HL-60 (cell line): ENCODE results near the gene HPCAL1.

Source experiments
- DNase-seq, 2 experiments: peaks; one replicate each; pipeline ENCODE4 v3.0.0-alpha.2; 2010 to 2020; ENCODE audit warnings: low read depth in 1 of 2, low spot score in 1 of 2
- H3K27ac ChIP-seq: fragments of 250-450 bp; sonication (Bioruptor Pico); replicated peaks from 2 replicates; pipeline ENCODE4 v1.5.1; 2020; ENCODE audit warnings: mild to moderate bottlenecking, moderate library complexity
- H3K27me3 ChIP-seq: fragments of 250-450 bp; sonication (Bioruptor Pico); 2 replicates; pipeline ENCODE4 v1.5.1; 2021; ENCODE audit warnings: mild to moderate bottlenecking, moderate library complexity; ENCODE audit not compliant: insufficient read depth, poor library complexity, severe bottlenecking
- H3K4me3 ChIP-seq: replicated peaks from 2 replicates; pipeline ENCODE4 v1.5.1; 2011; ENCODE audit warnings: mild to moderate bottlenecking, control low read depth, low read length; ENCODE audit not compliant: insufficient read depth
- GABPA ChIP-seq: IDR thresholded peaks from 2 replicates; pipeline ENCODE4 v1.6.1; 2012; ENCODE audit warnings: low read depth
- POLR2AphosphoS5 ChIP-seq: IDR thresholded peaks from 2 replicates; pipeline ENCODE4 v1.6.1; 2012; ENCODE audit warnings: low read depth
- REST ChIP-seq: IDR thresholded peaks from 2 replicates; pipeline ENCODE4 v1.6.1; 2012; ENCODE audit warnings: low read depth; ENCODE audit not compliant: insufficient replicate concordance
- SPI1 ChIP-seq: IDR thresholded peaks from 2 replicates; pipeline ENCODE4 v1.6.1; 2012; ENCODE audit warnings: low read depth, mild to moderate bottlenecking, borderline replicate concordance
- TF ChIP-seq, protein P1 (sequence below): IDR thresholded peaks from one replicate; pipeline ENCODE4 v1.5.1; 2011; ENCODE audit warnings: low read length, control low read depth, inconsistent platforms; ENCODE audit not compliant: insufficient read depth

Gene HPCAL1

GRCh38 chr2:10331702-10332401 is 29.1 kb downstream of the HPCAL1 start:
- Histone ChIP-seq H3K27ac (peak overlapping the region; percentile 84), H3K4me3 (peak overlapping the region; percentile 21), H3K27me3 (no peaks in the 10 kb centered on the region)
- TF ChIP-seq POLR2AphosphoS5 (peak; percentile 95), SPI1 (peak; percentile 77; the same call in 1 of the 2 replicates), GABPA (no peak), REST (no peak)
- TF ChIP-seq, protein P1, sequence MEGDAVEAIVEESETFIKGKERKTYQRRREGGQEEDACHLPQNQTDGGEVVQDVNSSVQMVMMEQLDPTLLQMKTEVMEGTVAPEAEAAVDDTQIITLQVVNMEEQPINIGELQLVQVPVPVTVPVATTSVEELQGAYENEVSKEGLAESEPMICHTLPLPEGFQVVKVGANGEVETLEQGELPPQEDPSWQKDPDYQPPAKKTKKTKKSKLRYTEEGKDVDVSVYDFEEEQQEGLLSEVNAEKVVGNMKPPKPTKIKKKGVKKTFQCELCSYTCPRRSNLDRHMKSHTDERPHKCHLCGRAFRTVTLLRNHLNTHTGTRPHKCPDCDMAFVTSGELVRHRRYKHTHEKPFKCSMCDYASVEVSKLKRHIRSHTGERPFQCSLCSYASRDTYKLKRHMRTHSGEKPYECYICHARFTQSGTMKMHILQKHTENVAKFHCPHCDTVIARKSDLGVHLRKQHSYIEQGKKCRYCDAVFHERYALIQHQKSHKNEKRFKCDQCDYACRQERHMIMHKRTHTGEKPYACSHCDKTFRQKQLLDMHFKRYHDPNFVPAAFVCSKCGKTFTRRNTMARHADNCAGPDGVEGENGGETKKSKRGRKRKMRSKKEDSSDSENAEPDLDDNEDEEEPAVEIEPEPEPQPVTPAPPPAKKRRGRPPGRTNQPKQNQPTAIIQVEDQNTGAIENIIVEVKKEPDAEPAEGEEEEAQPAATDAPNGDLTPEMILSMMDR: no peak
- peak; percentile 84 to 93 for DNase-seq

GRCh38 chr2:10332402-10333246 is 29.9 kb downstream of the HPCAL1 start:
- Histone ChIP-seq H3K4me3 (no peak overlapping the region), H3K27me3 (no peaks in the 10 kb centered on the region), H3K27ac (peak overlapping the region; percentile 84)
- TF ChIP-seq, protein P1: no peak
- TF ChIP-seq GABPA (no peak), REST (no peak), POLR2AphosphoS5 (no peak), SPI1 (no peak)
- DNase-seq: no peak

DNA sequence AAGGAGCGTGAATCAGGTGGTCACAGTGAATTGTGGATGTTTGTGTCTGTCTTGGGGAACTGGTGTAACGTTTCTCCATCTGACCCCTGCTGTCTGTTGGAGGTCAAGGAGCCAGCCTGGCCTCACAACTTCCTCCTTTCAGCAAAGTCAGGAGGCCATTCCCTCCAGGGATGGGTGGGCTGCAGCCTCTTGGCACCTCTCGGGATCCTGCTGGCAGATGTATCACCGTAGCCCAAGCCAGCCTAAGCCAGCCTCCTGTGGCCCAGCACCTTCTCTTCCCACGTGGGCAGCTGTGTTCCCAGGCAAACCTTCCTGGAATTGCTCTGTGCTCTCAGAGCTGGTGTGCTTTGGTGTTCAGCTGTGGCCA is 30.5 kb downstream of the HPCAL1 start:
- TF ChIP-seq, protein P1: no peak
- TF ChIP-seq POLR2AphosphoS5 (no peak), SPI1 (no peak; the same call in 1 of the 2 replicates), GABPA (no peak), REST (no peak)

More for the DNA sequence above, 30.5 kb downstream of the HPCAL1 start:
- no peak overlapping the region for H3K4me3 ChIP-seq
- peak overlapping the region; percentile 84 for H3K27ac ChIP-seq
- peak; percentile 49 to 70 for DNase-seq
- H3K27me3 ChIP-seq: no peaks in the 10 kb centered on the region
